H1 (cell line): Measurements from ENCODE around the gene TBX2. TPM values are rescaled to one million over a fixed set of nuclear protein-coding genes. Genes with fewer than 3 reads are reported as not detected.

Experiments
- CTCF ChIA-PET: fragments of 300-600 bp; sonication (Branson Sonifier 250); formaldehyde crosslinking; loops from one replicate; lab custom pipeline; 2021; ENCODE audit not compliant: partially characterized antibody; lab: Charles Lee
- POLR2A ChIA-PET: fragments of 300-600 bp; sonication (Branson Sonifier 250); formaldehyde crosslinking; loops from one replicate; lab custom pipeline; 2021; ENCODE audit warnings: inconsistent platforms; ENCODE audit not compliant: partially characterized antibody; lab: Charles Lee
- DNase-seq, 2 experiments: peaks; one replicate each; pipeline versions ENCODE4 v3.0.0 to v3.0.0-alpha.2; 2010 to 2022; ENCODE audit warnings: low spot score in 2 of 2, low read depth in 1 of 2, mixed read lengths in 1 of 2
- FAIRE-seq: peaks from 2 replicates; lab custom pipeline; 2011; peaks lifted over from hg19 to GRCh38; lab: Jason Lieb, UNC
- H2AFZ ChIP-seq: 2 replicates; pipeline ENCODE4 v1.8.1; 2012; ENCODE audit warnings: low read length, inconsistent platforms
- H2AK5ac ChIP-seq: 2 replicates; pipeline ENCODE4 v1.6.1; 2013; ENCODE audit warnings: low read depth, low read length
- H2BK120ac ChIP-seq: replicated peaks from 2 replicates; pipeline ENCODE3; 2013; ENCODE audit warnings: low read depth, low read length, inconsistent platforms
- H2BK12ac ChIP-seq: 2 replicates; pipeline ENCODE4 v1.6.1; 2013; ENCODE audit warnings: low read depth, low read length
- H2BK15ac ChIP-seq: 2 replicates; pipeline ENCODE4 v1.6.1; 2013; ENCODE audit warnings: low read length
- H2BK20ac ChIP-seq: 2 replicates; pipeline ENCODE4 v1.6.1; 2013; ENCODE audit warnings: low read length
- H2BK5ac ChIP-seq: 2 replicates; pipeline ENCODE4 v1.6.1; 2013; ENCODE audit warnings: low read depth, low read length
- H3K14ac ChIP-seq: 2 replicates; pipeline ENCODE4 v1.6.1; 2013; ENCODE audit warnings: inconsistent platforms; ENCODE audit not compliant: insufficient read length
- H3K18ac ChIP-seq: 2 replicates; pipeline ENCODE4 v1.6.1; 2013; ENCODE audit warnings: low read length; ENCODE audit errors: extremely low read depth
- H3K23ac ChIP-seq: 2 replicates; pipeline ENCODE4 v1.6.1; 2013; ENCODE audit warnings: inconsistent platforms; ENCODE audit not compliant: insufficient read length
- H3K23me2 ChIP-seq: 2 replicates; pipeline ENCODE4 v1.6.1; 2013; ENCODE audit warnings: low read depth, low read length
- H3K27ac ChIP-seq: 2 replicates; pipeline ENCODE4 v1.6.1; 2011; ENCODE audit warnings: low read depth, low read length, inconsistent platforms
- H3K27me3 ChIP-seq, 4 experiments: replicated peaks in 1 of 4; 1 replicate in 1 of 4; 2 replicates in 3 of 4; pipeline versions ENCODE4 v1.6.1 to v1.8.1; 2011 to 2013; ENCODE audit warnings: low read length in 3 of 4, mild to moderate bottlenecking in 3 of 4, inconsistent platforms in 2 of 4, mixed read lengths in 2 of 4, moderate library complexity in 1 of 4; ENCODE audit not compliant: control insufficient read depth in 3 of 4, insufficient read depth in 3 of 4; ENCODE audit errors: extremely low read depth in 1 of 4
- H3K36me3 ChIP-seq, 4 experiments: 2 replicates each; pipeline versions ENCODE4 v1.6.1 to v1.8.1; 2011 to 2013; ENCODE audit warnings: mild to moderate bottlenecking in 4 of 4, low read length in 3 of 4, moderate library complexity in 2 of 4, control low read depth in 1 of 4, inconsistent platforms in 1 of 4; ENCODE audit not compliant: insufficient read depth in 4 of 4, control insufficient read depth in 2 of 4
- H3K4ac ChIP-seq: replicated peaks from 2 replicates; pipeline ENCODE3; 2013; ENCODE audit warnings: low read length, low read depth, mixed read lengths, inconsistent platforms; ENCODE audit not compliant: insufficient read length
- H3K4me1 ChIP-seq, 4 experiments: replicated peaks in 1 of 4; 1 replicate in 1 of 4; 2 replicates in 3 of 4; pipeline versions ENCODE4 v1.6.1 to v1.8.1; 2011 to 2013; ENCODE audit warnings: low read length in 3 of 4, inconsistent platforms in 2 of 4, mixed read lengths in 1 of 4; ENCODE audit not compliant: insufficient read depth in 4 of 4, control insufficient read depth in 3 of 4
- H3K4me2 ChIP-seq, 2 experiments: 2 replicates each; pipeline versions ENCODE4 v1.6.1 to v1.8.1; 2011 to 2013; ENCODE audit warnings: low read depth in 2 of 2, low read length in 2 of 2, control low read depth in 1 of 2, inconsistent platforms in 1 of 2, mild to moderate bottlenecking in 1 of 2; ENCODE audit not compliant: insufficient read depth in 1 of 2
- H3K4me3 ChIP-seq, 4 experiments: fragments of 200-600, 300-600 bp in 1 of 4; sonication (generic), shearing (Covaris generic), sonication (Bioruptor Twin) in 1 of 4; 2 replicates each; pipeline versions ENCODE4 v1.5.1 to v1.8.1; 2011 to 2016; ENCODE audit warnings: low read length in 4 of 4, low read depth in 3 of 4, control low read depth in 2 of 4, inconsistent platforms in 2 of 4, mild to moderate bottlenecking in 2 of 4, mixed read lengths in 1 of 4, moderate library complexity in 1 of 4; ENCODE audit not compliant: insufficient read depth in 2 of 4; ENCODE audit errors: extremely low read depth in 1 of 4
- H3K56ac ChIP-seq: replicated peaks from 2 replicates; pipeline ENCODE3; 2013; ENCODE audit warnings: low read depth, mild to moderate bottlenecking, mixed read lengths, low read length, inconsistent platforms; ENCODE audit not compliant: insufficient read length
- H3K79me1 ChIP-seq: 2 replicates; pipeline ENCODE4 v1.6.1; 2013; ENCODE audit warnings: low read depth, low read length, control low read depth
- H3K79me2 ChIP-seq, 2 experiments: 2 replicates each; pipeline versions ENCODE4 v1.6.1 to v1.8.1; 2012 to 2013; ENCODE audit warnings: low read length in 2 of 2, mild to moderate bottlenecking in 2 of 2, inconsistent platforms in 1 of 2; ENCODE audit not compliant: insufficient read depth in 2 of 2, control insufficient read depth in 1 of 2
- H3K9ac ChIP-seq, 4 experiments: replicated peaks in 1 of 4; 1 replicate in 1 of 4; 2 replicates in 3 of 4; pipeline versions ENCODE4 v1.6.1 to v1.8.1; 2011 to 2013; ENCODE audit warnings: low read depth in 3 of 4, low read length in 3 of 4, control low read depth in 2 of 4, mild to moderate bottlenecking in 2 of 4, moderate library complexity in 2 of 4, inconsistent platforms in 1 of 4; ENCODE audit errors: extremely low read depth in 1 of 4
- H3K9me3 ChIP-seq, 2 experiments: 2 replicates each; pipeline versions ENCODE4 v1.6.1 to v1.8.1; 2012 to 2013; ENCODE audit warnings: mild to moderate bottlenecking in 2 of 2, moderate library complexity in 2 of 2, control low read depth in 1 of 2, inconsistent platforms in 1 of 2, low read depth in 1 of 2, low read length in 1 of 2, mixed read lengths in 1 of 2; ENCODE audit not compliant: insufficient read depth in 2 of 2
- H4K20me1 ChIP-seq, 2 experiments: replicated peaks in 1 of 2; 2 replicates each; pipeline versions ENCODE3 to v1.8.1; 2011 to 2013; ENCODE audit warnings: inconsistent platforms in 2 of 2, low read length in 2 of 2, mild to moderate bottlenecking in 1 of 2; ENCODE audit not compliant: insufficient read depth in 2 of 2, control insufficient read depth in 1 of 2
- H4K5ac ChIP-seq: 2 replicates; pipeline ENCODE4 v1.6.1; 2013; ENCODE audit warnings: low read length, low read depth, mixed read lengths, inconsistent platforms; ENCODE audit not compliant: insufficient read length
- H4K8ac ChIP-seq: 2 replicates; pipeline ENCODE4 v1.8.0; 2013; ENCODE audit warnings: mild to moderate bottlenecking, moderate library complexity, low read length, inconsistent platforms; ENCODE audit not compliant: insufficient read depth; ENCODE audit errors: extremely low read depth
- H4K91ac ChIP-seq: replicated peaks from 2 replicates; pipeline ENCODE3; 2013; ENCODE audit warnings: low read length, mixed read lengths, inconsistent platforms; ENCODE audit not compliant: insufficient read length
- CHD2 ChIP-seq: IDR thresholded peaks from 2 replicates; pipeline ENCODE4 v1.6.1; 2012; ENCODE audit warnings: low read length, improper control_type of control experiment
- E2F6 ChIP-seq: IDR thresholded peaks from 2 replicates; pipeline ENCODE4 v1.6.1; 2012; ENCODE audit warnings: inconsistent platforms
- MAX ChIP-seq: IDR thresholded peaks from 2 replicates; pipeline ENCODE4 v1.6.1; 2012; ENCODE audit warnings: inconsistent platforms
- POLR2A ChIP-seq, 2 experiments: IDR thresholded peaks; 1 replicate in 1 of 2; 2 replicates in 1 of 2; pipeline ENCODE4 v1.6.1; 2011; ENCODE audit warnings: low read depth in 2 of 2, low read length in 2 of 2, mild to moderate bottlenecking in 2 of 2; ENCODE audit errors: control extremely low read depth in 1 of 2
- RFX5 ChIP-seq: IDR thresholded peaks from 2 replicates; pipeline ENCODE4 v1.6.1; 2011; ENCODE audit warnings: low read depth, low read length, improper control_type of control experiment, borderline replicate concordance
- RNF2 ChIP-seq: fragments of 200-900, 300-1000 bp; sonication (generic); IDR thresholded peaks from 2 replicates; pipeline ENCODE4 v1.7.1; 2016; ENCODE audit warnings: borderline replicate concordance, low read depth, mild to moderate bottlenecking, antibody characterized with exemption, low read length; ENCODE audit not compliant: poor library complexity, severe bottlenecking; ENCODE audit errors: missing control alignments
- SP1 ChIP-seq: IDR thresholded peaks from 2 replicates; pipeline ENCODE4 v1.6.1; 2011; ENCODE audit warnings: low read depth, low read length
- SP2 ChIP-seq: IDR thresholded peaks from 2 replicates; pipeline ENCODE4 v1.6.1; 2012; ENCODE audit warnings: mild to moderate bottlenecking, low read length, inconsistent platforms
- SRF ChIP-seq: IDR thresholded peaks from 2 replicates; pipeline ENCODE4 v1.6.1; 2011; ENCODE audit warnings: mild to moderate bottlenecking, low read depth, low read length, moderate library complexity
- TCF12 ChIP-seq: IDR thresholded peaks from 2 replicates; pipeline ENCODE4 v1.6.1; 2011; ENCODE audit warnings: low read depth, mild to moderate bottlenecking, low read length
- YY1 ChIP-seq: IDR thresholded peaks from 2 replicates; pipeline ENCODE4 v1.6.1; 2011; ENCODE audit warnings: low read depth, mild to moderate bottlenecking, low read length
- WGBS, 2 experiments: shearing (Covaris generic) in 1 of 2; methylation state at CpG; one replicate each; pipeline versions ENCODE4 v1.1.6 to v1.1.7; 2013 to 2015; ENCODE audit warnings: low lambda C conversion rate in 2 of 2, mixed read lengths in 2 of 2, inconsistent platforms in 1 of 2, low coverage in 1 of 2, missing lambda C conversion rate in 1 of 2; ENCODE audit not compliant: insufficient replicate concordance in 2 of 2, insufficient coverage in 1 of 2, insufficient read length in 1 of 2; ENCODE audit errors: extremely low coverage in 1 of 2, missing lambda C conversion rate in 1 of 2; 5-methylcytosine and 5-hydroxymethylcytosine counted together
- polyA plus RNA-seq, 7 experiments: library from polyadenylated mRNA; depleted of rRNA in 3 of 7; stranded (reverse) in 5 of 7; unstranded in 2 of 7; fragments of >200 nt in 5 of 7; fragments of 200-250 nt in 2 of 7; gene quantifications; 1 replicate in 5 of 7; 2 replicates in 1 of 7; 4 replicates in 1 of 7; pipeline versions ENCODE4 v1.2.1 to v1.2.3, GENCODE V29; 2011 to 2013; ENCODE audit warnings: missing spikeins in 2 of 7, mixed read lengths in 2 of 7
- total RNA-seq: library from RNA; stranded (reverse); fragmentation: NEBNext Ultra II Directional; extraction: Animal tissue kit (Norgen Biotek cat#: 25700); gene quantifications from 2 replicates; pipeline ENCODE4 v1.2.1, GENCODE V29; 2021

Gene TBX2
- total and polyA plus RNA-seq, 2 of the 8 experiments (the other 6 are each of a cell fraction or from before 2014, with no cell fraction given) = not detected

DNA sequence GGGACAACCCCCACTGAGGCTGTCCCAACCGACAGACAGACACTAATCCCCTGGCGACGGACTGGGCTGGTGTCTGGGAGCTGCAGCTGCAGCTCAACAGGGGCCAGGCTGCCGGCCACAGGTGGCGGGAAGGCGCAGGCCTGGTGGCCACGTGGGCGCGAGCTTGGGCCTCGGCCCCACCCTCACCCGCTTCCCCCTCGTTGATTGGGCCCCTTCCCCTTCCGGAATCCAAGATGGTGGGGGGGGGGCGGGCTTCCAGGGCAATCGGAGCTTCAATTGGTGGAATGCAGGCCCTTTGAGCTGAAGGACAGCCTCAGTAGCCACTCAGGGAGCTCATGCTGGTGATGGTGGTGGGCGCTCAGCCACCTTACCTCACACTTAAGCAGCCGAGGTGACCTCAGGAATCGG, 43.8 kb downstream of the TBX2 start:
- Histone ChIP-seq H2AFZ (no peak overlapping the region), H3K56ac (no peak overlapping the region), H3K79me2 (no peaks in the 10 kb centered on the region), H3K23ac (no peak overlapping the region), H3K9ac (no peak overlapping the region), H4K5ac (no peak overlapping the region), H3K18ac (0 out of 2 replicates have a peak overlapping the region, but pooled peaks have one; percentile 14), H3K14ac (no peak overlapping the region), H3K4ac (no peak overlapping the region), H3K79me1 (no peaks in the 10 kb centered on the region), H3K36me3 (no peaks in the 10 kb centered on the region), H3K4me2 (no peak overlapping the region), H2AK5ac (no peak overlapping the region), H3K4me1 (0 out of 7 replicates have a peak, but pooled peaks cover 0 to 3% (median 0%) of the 10 kb centered on the region in 4 experiments), H2BK5ac (no peak overlapping the region), H3K23me2 (no peaks in the 10 kb centered on the region), H3K27ac (no peak overlapping the region), H4K20me1 (no peaks in the 10 kb centered on the region), H3K4me3 (no peak overlapping the region), H4K8ac (no peak overlapping the region), H2BK20ac (no peak overlapping the region), H3K9me3 (no peaks in the 10 kb centered on the region), H2BK15ac (no peak overlapping the region), H2BK120ac (no peak overlapping the region), H3K27me3 (peaks cover 0 to 10% (median 3%) of the 10 kb centered on the region in 4 experiments; a peak in 5 of 7 replicates), H4K91ac (no peak overlapping the region), H2BK12ac (no peak overlapping the region)
- CTCF ChIA-PET = interaction anchor here (1.2 to 1.8 kb wide), 7 partner anchors 17 to 472 kb away, joined by 3 to 8 read pairs (median 4); no protein-coding TSS in a partner anchor
- WGBS, 2 experiments = 87% methylated on average over 14 of the region's 18 CpGs; no CpG with 5 or more reads in 1 of the 2 experiments
- POLR2A ChIA-PET = no interaction called here
- DNase-seq = peak in 1 of 2 experiments; percentile 47
- FAIRE-seq = no peak
- TF ChIP-seq RFX5 (no peak), YY1 (0 out of 2 replicates have a peak, but pooled peaks have one; percentile 37), RNF2 (no peak), SP2 (peak; percentile 20; the same call in 1 of the 2 replicates), E2F6 (peak; percentile 89), SRF (no peak), TCF12 (no peak), CHD2 (peak; percentile 57; the same call in 1 of the 2 replicates), SP1 (0 out of 2 replicates have a peak, but pooled peaks have one; percentile 39), MAX (peak; percentile 47; the same call in 1 of the 2 replicates), POLR2A (IDR thresholded peaks at IDR 0.05; ENCODE audit: control extremely low read depth in 1 of 2, low read depth in 2 of 2, low read length in 2 of 2) (no peak)
